PC-9 (cell line): Measurements from ENCODE around the gene MSN. TPM values are rescaled to one million over a fixed set of nuclear protein-coding genes. Genes with fewer than 3 reads are reported as not detected.

Experiments used
- BruUV-seq: library from RNA; stranded (reverse); fragments of 400-500 nt; replicated peaks from 2 replicates; lab custom pipeline; 2021; lab: Mats Ljungman, UMichigan
- CTCF ChIA-PET: fragments of 300-600 bp; sonication (Branson Sonifier 250); formaldehyde crosslinking; loops from one replicate; lab custom pipeline; 2022; ENCODE audit warnings: antibody characterized with exemption; lab: Charles Lee
- POLR2A ChIA-PET: fragments of 300-600 bp; sonication (Branson Sonifier 250); formaldehyde crosslinking; loops from one replicate; lab custom pipeline; 2022; ENCODE audit warnings: antibody characterized with exemption; ENCODE audit not compliant: unreplicated experiment; lab: Charles Lee
- DNase-seq, 2 experiments: peaks; one replicate each; pipeline versions ENCODE4 v3.0.0 to v3.0.0-alpha.2; 2015 to 2022; ENCODE audit warnings: mixed read lengths in 1 of 2
- H2AFZ ChIP-seq: fragments of 200-600 bp; sonication (generic); 2 replicates; pipeline ENCODE4 v1.8.1; 2017; ENCODE audit warnings: antibody characterized with exemption
- H3F3A ChIP-seq: fragments of 200-600 bp; sonication (generic); 2 replicates; pipeline ENCODE4 v1.8.1; 2017; ENCODE audit warnings: antibody characterized with exemption, mild to moderate bottlenecking, low read depth; ENCODE audit not compliant: insufficient read depth
- H3K27ac ChIP-seq: fragments of 200-600 bp; sonication (generic); 2 replicates; pipeline ENCODE4 v1.6.1; 2016; ENCODE audit warnings: mixed run types
- H3K27me3 ChIP-seq: fragments of 200-600 bp; sonication (generic); 2 replicates; pipeline ENCODE4 v1.6.1; 2016; ENCODE audit warnings: low read depth, mixed run types; ENCODE audit not compliant: insufficient read depth
- H3K36me3 ChIP-seq: fragments of 200-600 bp; sonication (generic); 2 replicates; pipeline ENCODE4 v1.6.1; 2016; ENCODE audit warnings: low read depth, mixed run types
- H3K4me1 ChIP-seq: fragments of 200-600 bp; sonication (generic); replicated peaks from 2 replicates; pipeline ENCODE4 v1.6.1; 2016; ENCODE audit warnings: mixed run types; ENCODE audit not compliant: insufficient read depth
- H3K4me2 ChIP-seq: fragments of 200-600 bp; sonication (generic); 2 replicates; pipeline ENCODE4 v1.6.1; 2017; ENCODE audit warnings: mixed run types
- H3K4me3 ChIP-seq: fragments of 200-600 bp; sonication (generic); 2 replicates; pipeline ENCODE4 v1.6.1; 2016; ENCODE audit warnings: mixed run types
- H3K79me2 ChIP-seq: fragments of 200-600 bp; sonication (generic); 2 replicates; pipeline ENCODE4 v1.6.1; 2017; ENCODE audit warnings: low read depth, mixed run types
- H3K9me2 ChIP-seq: fragments of 200-600 bp; sonication (generic); 2 replicates; pipeline ENCODE4 v1.8.1; 2017; ENCODE audit warnings: mild to moderate bottlenecking; ENCODE audit not compliant: insufficient read depth
- H3K9me3 ChIP-seq: fragments of 200-600 bp; sonication (generic); 2 replicates; pipeline ENCODE4 v1.8.1; 2016; ENCODE audit warnings: low read depth; ENCODE audit not compliant: insufficient read depth
- H4K20me1 ChIP-seq: fragments of 200-600 bp; sonication (generic); 2 replicates; pipeline ENCODE4 v1.8.1; 2017; ENCODE audit not compliant: insufficient read depth
- CTCF ChIP-seq: fragments of 200-600 bp; sonication (generic); conservative IDR thresholded peaks from 2 replicates; pipeline ENCODE4 v1.6.1; 2017; ENCODE audit warnings: mixed run types, antibody characterized with exemption, mild to moderate bottlenecking, moderate library complexity
- EZH2 ChIP-seq: fragments of 200-600 bp; sonication (generic); IDR thresholded peaks from 2 replicates; pipeline ENCODE4 v1.8.0; 2017; ENCODE audit warnings: antibody characterized with exemption, low read depth
- intact Hi-C: fragments of 100-400 bp; cut with micrococcal nuclease; formaldehyde crosslinking; loops from one replicate; pipeline ENCODE4 v1.10.0; 2022; ENCODE audit not compliant: unreplicated experiment
- total RNA-seq: library from RNA; stranded (reverse); gene quantifications from 2 replicates; pipeline ENCODE4 v1.2.3, GENCODE V29; 2021

MSN gene
- total RNA-seq, 1 experiment from 2014 or later, result 235 TPM

- POLR2A ChIA-PET, result no interaction called here
These were observed 14.4 kb downstream of the MSN start for GRCh38 chrX:65681810-65682209.

GRCh38 chrX:65685112-65685511, 17.7 kb downstream of the MSN start:
- Histone ChIP-seq H3K4me1 (peaks cover 17% of the 10 kb centered on the region), H3K36me3 (no peaks in the 10 kb centered on the region), H4K20me1 (no peaks in the 10 kb centered on the region), H3K4me2 (no peak overlapping the region), H3K27ac (no peak overlapping the region), H3K9me2 (no peaks in the 10 kb centered on the region), H3K79me2 (peaks cover 92% of the 10 kb centered on the region), H2AFZ (no peak overlapping the region), H3K4me3 (no peak overlapping the region), H3K9me3 (no peaks in the 10 kb centered on the region), H3F3A (no peaks in the 10 kb centered on the region), H3K27me3 (no peaks in the 10 kb centered on the region)
- no peak for DNase-seq
- intact Hi-C loops, result no loop called here
- TF ChIP-seq CTCF, result no peak
- TF ChIP-seq EZH2, result no peak
- POLR2A ChIA-PET, result no interaction called here
- BruUV-seq, result no TSS peak
- CTCF ChIA-PET, result no interaction called here

More at GRCh38 chrX:65681810-65682209, 14.4 kb downstream of the MSN start:
- Histone ChIP-seq H4K20me1 (no peaks in the 10 kb centered on the region), H3K9me2 (no peaks in the 10 kb centered on the region), H3K27me3 (no peaks in the 10 kb centered on the region), H3K4me3 (no peak overlapping the region), H3F3A (peaks cover 7% of the 10 kb centered on the region), H3K9me3 (no peaks in the 10 kb centered on the region), H3K4me2 (no peak overlapping the region), H3K4me1 (peaks cover 32% of the 10 kb centered on the region), H3K79me2 (peaks cover 81% of the 10 kb centered on the region), H3K36me3 (no peaks in the 10 kb centered on the region), H2AFZ (no peak overlapping the region), H3K27ac (no peak overlapping the region)
- intact Hi-C loops, result no loop called here
- TF ChIP-seq CTCF (no peak), EZH2 (no peak)
- no peak for DNase-seq
- BruUV-seq, result no TSS peak
- CTCF ChIA-PET, result no interaction called here

GRCh38 chrX:65686236-65686635, 18.8 kb downstream of the MSN start:
- H3K36me3 ChIP-seq, result 0 out of 2 replicates have a peak, but pooled peaks cover 3% of the 10 kb centered on the region
- H3K27ac ChIP-seq, result no peak overlapping the region
- H3F3A ChIP-seq, result no peaks in the 10 kb centered on the region
- ChIA-PET POLR2A (no interaction called here), CTCF (no interaction called here)
- H3K4me1 ChIP-seq, result peaks cover 17% of the 10 kb centered on the region
- no TSS peak for BruUV-seq
- no peak for DNase-seq
- TF ChIP-seq CTCF, result no peak
- TF ChIP-seq EZH2, result no peak
- intact Hi-C loops, result no loop called here
- H3K9me3 ChIP-seq, result no peaks in the 10 kb centered on the region
- H2AFZ ChIP-seq, result no peak overlapping the region
- H4K20me1 ChIP-seq, result no peaks in the 10 kb centered on the region
- no peaks in the 10 kb centered on the region for H3K27me3 ChIP-seq
- peaks cover 92% of the 10 kb centered on the region for H3K79me2 ChIP-seq
- H3K9me2 ChIP-seq, result no peaks in the 10 kb centered on the region
- H3K4me3 ChIP-seq, result no peak overlapping the region
- no peak overlapping the region; the same call in 1 of the 2 replicates for H3K4me2 ChIP-seq
